NK-92 treated with Interleukin-12 subunit alpha and Interleukin-12 subunit beta, amount 100 ng/mL, for 24 hours (cell line): Measurements from ENCODE around the gene PRKG1.

Experiments
- DNase-seq: peaks from one replicate; lab custom pipeline; 2025; lab: John Stamatoyannopoulos, UW

Gene PRKG1

GRCh38 chr10:52316001-52316400, 1241.7 kb downstream of the PRKG1 start:
- DNase-seq: no peak

GRCh38 chr10:52316500-52316899, 1242.2 kb downstream of the PRKG1 start:
- no peak for DNase-seq

- no peak for DNase-seq
Measured at GRCh38 chr10:52318136-52318701, 1243.9 kb downstream of the PRKG1 start.

DNA sequence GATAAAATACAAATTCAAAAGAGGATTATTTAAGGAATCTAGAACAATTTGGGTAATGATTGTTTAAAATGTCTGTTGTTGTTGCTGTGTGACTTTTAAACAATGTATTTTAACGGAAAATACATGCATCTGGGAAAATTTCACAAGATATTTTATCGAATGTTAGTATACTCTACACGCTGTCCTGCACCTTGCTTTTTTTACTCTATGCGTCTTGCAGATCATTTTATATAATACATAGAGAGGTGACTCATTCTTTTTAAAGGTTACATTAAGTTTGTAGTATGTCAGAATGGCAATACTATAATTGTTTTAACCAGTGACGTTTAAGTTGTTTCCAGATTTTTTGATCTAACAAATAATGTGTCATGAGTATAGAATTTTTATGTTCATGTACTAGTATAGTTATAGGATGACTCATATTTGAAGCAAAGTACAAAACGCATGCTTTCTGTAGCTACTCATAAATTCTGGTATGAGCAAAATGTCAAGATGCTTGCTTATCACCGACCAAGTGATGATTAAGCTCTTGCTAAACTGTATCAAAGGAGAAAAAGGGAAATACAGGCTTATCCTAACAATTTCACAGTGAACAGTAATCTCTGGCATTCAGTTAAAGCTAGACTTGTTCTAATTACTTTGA, 1244.7 kb downstream of the PRKG1 start:
- no peak for DNase-seq

DNA sequence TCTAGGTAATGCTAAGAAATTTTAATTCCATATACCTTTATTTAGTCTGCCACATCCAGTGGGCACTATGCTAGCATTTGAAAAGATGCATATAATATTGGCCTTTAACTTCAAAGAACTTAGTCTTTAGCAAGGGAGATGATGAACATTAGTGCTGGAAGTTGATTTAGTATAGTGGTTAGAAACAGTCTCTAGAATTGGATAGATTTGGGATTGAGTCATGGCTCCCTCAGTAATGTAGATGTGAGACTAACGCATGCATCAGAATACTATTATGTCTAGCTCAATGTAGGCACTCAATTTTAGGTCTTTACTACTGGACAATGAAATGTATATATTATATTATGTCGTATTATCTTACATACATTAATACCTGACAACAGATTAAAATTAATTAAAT, 1245.6 kb downstream of the PRKG1 start:
- no peak for DNase-seq

DNA sequence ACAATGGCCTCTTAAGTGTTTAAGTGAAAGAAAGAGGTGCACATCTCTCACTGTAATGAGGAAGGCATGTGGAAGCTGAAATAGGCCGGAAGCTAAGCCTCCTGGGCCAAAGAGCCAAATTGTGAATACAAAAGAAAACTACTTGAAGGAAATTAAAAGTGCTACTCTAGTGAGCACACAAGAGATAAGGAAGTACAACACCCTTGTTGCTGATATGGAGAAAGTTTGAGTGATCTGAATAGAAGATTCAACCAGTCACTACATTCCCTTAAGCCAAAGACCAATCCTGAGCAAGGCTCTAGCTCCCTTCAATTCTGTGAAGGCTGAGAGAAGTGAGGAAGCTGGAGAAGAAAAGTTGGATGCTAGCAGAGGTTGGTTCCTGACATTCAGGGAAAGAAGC, 1248.0 kb downstream of the PRKG1 start:
- DNase-seq: no peak

GRCh38 chr10:52322936-52323335, 1248.6 kb downstream of the PRKG1 start:
- no peak for DNase-seq

GRCh38 chr10:52326382-52326781, 1252.1 kb downstream of the PRKG1 start:
- no peak for DNase-seq

- DNase-seq: no peak
Measured at GRCh38 chr10:52331638-52332364, 1257.5 kb downstream of the PRKG1 start.

DNA sequence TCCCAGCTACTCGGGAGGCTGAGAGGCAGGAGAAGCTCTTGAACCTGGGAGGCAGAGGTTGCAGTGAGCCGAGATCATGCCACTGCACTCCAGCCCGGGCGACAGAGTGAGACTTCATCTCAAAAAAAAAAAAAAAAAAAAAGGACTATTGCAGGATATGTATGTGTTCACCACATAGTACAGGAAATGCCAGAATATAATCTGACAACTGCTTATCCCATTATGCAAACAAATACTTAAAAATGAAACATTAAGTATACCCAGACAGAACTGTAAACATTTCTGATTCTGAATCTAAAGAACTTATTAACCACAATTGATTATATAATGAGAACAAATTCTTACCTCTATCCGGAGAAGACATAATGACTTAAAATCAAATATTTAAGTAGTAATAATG, 1258.5 kb downstream of the PRKG1 start:
- DNase-seq: no peak

DNA sequence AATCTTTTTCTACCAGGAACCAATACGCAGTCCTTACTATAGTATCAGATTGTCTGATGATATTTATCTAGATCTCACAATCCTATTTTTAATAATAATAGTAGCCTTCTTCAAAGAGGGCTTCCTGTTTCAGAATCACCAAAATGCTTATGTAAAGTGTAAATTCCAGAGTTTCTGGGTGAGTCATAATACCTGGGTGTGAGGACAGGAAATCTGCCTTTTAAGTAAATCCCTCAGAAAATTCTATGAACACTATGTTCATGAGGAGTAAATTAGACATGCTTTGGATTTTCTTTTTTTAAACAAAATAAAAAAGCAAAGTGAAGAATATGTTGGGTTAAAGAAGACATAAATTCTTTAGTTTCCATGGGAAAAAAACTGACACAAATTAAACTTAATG, 1260.3 kb downstream of the PRKG1 start:
- no peak for DNase-seq

GRCh38 chr10:52335665-52336064, 1261.4 kb downstream of the PRKG1 start:
- DNase-seq: no peak

DNA sequence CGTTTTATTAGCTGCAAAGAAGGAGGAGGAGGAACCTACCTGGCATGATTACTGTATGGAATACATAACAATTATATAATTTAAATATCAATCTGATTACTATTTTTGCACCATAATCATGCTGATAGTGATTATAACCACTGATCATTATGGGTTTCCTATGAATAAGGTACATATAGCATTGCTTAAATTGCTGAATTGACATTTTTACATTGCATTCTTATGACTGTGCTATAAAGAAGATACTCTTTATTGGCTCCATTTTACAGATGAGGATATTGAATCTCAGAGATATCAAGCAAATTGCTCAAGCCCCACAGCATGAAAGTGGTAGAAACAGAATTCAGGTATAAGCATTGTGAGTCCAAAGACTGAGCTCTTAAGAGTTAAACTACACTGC, 1262.9 kb downstream of the PRKG1 start:
- no peak for DNase-seq

- no peak for DNase-seq
Measured at GRCh38 chr10:52343439-52343838, 1269.2 kb downstream of the PRKG1 start.

- DNase-seq: no peak
Measured at GRCh38 chr10:52346394-52347326, 1272.4 kb downstream of the PRKG1 start.

DNA sequence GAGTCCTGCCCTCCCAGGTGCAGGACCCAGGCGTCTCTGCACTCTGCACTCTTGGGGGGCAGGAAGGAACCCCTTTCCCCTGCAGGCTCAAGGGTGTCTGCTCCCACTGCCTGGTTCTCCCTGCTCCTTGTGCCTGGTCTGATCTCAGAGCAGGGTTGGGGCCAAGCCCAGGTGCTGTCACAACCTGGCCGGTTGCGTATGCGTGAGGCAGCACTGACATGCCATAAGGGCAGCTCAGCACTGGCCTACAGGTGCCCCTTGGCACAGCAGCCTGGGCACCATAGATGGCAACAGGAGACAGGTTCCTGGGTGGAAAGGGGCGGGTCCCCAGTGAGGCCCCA, 1273.0 kb downstream of the PRKG1 start:
- no peak for DNase-seq
